ENCODE data around the gene MMAB. TPM values are rescaled to one million over a fixed set of nuclear protein-coding genes. Genes with fewer than 3 reads are reported as not detected.

Gene MMAB
- polyA plus RNA-seq, 3 donors: 35.1 to 41.5 (median 39.1) TPM

- DNase-seq (ENCODE audit: extremely low read depth in 1 of 11, low read depth in 9 of 11, low spot score in 4 of 11): no peak
Observed at GRCh38 chr12:109553483-109553882, 19.8 kb downstream of the MMAB start.

- DNase-seq (ENCODE audit: extremely low read depth in 1 of 11, low read depth in 9 of 11, low spot score in 4 of 11): no peak
Observed at GRCh38 chr12:109552971-109553370, 20.3 kb downstream of the MMAB start.

- DNase-seq (ENCODE audit: extremely low read depth in 1 of 11, low read depth in 9 of 11, low spot score in 4 of 11): no peak
Observed at GRCh38 chr12:109551108-109551507, 22.2 kb downstream of the MMAB start.

- no peak for DNase-seq (ENCODE audit: extremely low read depth in 1 of 11, low read depth in 9 of 11, low spot score in 4 of 11)
Observed at GRCh38 chr12:109550281-109550680, 23.0 kb downstream of the MMAB start.

- peak in 3 of 11 donors; percentile 31 to 56 (median 33) for DNase-seq (ENCODE audit: extremely low read depth in 1 of 11, low read depth in 9 of 11, low spot score in 4 of 11)
Observed at GRCh38 chr12:109549613-109550270, 23.6 kb downstream of the MMAB start.

GRCh38 chr12:109548258-109548657 is 25.0 kb downstream of the MMAB start:
- no peak for DNase-seq (ENCODE audit: extremely low read depth in 1 of 11, low read depth in 9 of 11, low spot score in 4 of 11)

- no peak for DNase-seq (ENCODE audit: extremely low read depth in 1 of 11, low read depth in 9 of 11, low spot score in 4 of 11)
Observed at GRCh38 chr12:109547286-109547685, 26.0 kb downstream of the MMAB start.

GRCh38 chr12:109545826-109546225 is 27.5 kb downstream of the MMAB start:
- no peak for DNase-seq (ENCODE audit: extremely low read depth in 1 of 11, low read depth in 9 of 11, low spot score in 4 of 11)

- DNase-seq (ENCODE audit: extremely low read depth in 1 of 11, low read depth in 9 of 11, low spot score in 4 of 11): no peak
Observed at GRCh38 chr12:109544955-109545531, 28.3 kb downstream of the MMAB start.

- DNase-seq (ENCODE audit: extremely low read depth in 1 of 11, low read depth in 9 of 11, low spot score in 4 of 11): no peak
Observed at GRCh38 chr12:109542876-109543275, 30.4 kb downstream of the MMAB start.

GRCh38 chr12:109542014-109542413 is 31.3 kb downstream of the MMAB start:
- no peak for DNase-seq (ENCODE audit: extremely low read depth in 1 of 11, low read depth in 9 of 11, low spot score in 4 of 11)

- DNase-seq (ENCODE audit: extremely low read depth in 1 of 11, low read depth in 9 of 11, low spot score in 4 of 11): no peak
Observed at GRCh38 chr12:109541413-109541726, 31.9 kb downstream of the MMAB start.

GRCh38 chr12:109540526-109541412 is 32.5 kb downstream of the MMAB start:
- no peak for DNase-seq (ENCODE audit: extremely low read depth in 1 of 11, low read depth in 9 of 11, low spot score in 4 of 11)

GRCh38 chr12:109539508-109539907 is 33.8 kb downstream of the MMAB start:
- no peak for DNase-seq (ENCODE audit: extremely low read depth in 1 of 11, low read depth in 9 of 11, low spot score in 4 of 11)

GRCh38 chr12:109538191-109538863 is 35.0 kb downstream of the MMAB start:
- DNase-seq (ENCODE audit: extremely low read depth in 1 of 11, low read depth in 9 of 11, low spot score in 4 of 11): no peak

GRCh38 chr12:109537136-109537535 is 36.2 kb downstream of the MMAB start:
- no peak for DNase-seq (ENCODE audit: extremely low read depth in 1 of 11, low read depth in 9 of 11, low spot score in 4 of 11)

- no peak for DNase-seq (ENCODE audit: extremely low read depth in 1 of 11, low read depth in 9 of 11, low spot score in 4 of 11)
Observed at GRCh38 chr12:109535863-109536250, 37.4 kb downstream of the MMAB start.

GRCh38 chr12:109535231-109535862 is 38.0 kb downstream of the MMAB start:
- DNase-seq (ENCODE audit: extremely low read depth in 1 of 11, low read depth in 9 of 11, low spot score in 4 of 11): no peak

GRCh38 chr12:109534456-109534855 is 38.8 kb downstream of the MMAB start:
- DNase-seq (ENCODE audit: extremely low read depth in 1 of 11, low read depth in 9 of 11, low spot score in 4 of 11): no peak

GRCh38 chr12:109533487-109533740 is 39.9 kb downstream of the MMAB start:
- no peak for DNase-seq (ENCODE audit: extremely low read depth in 1 of 11, low read depth in 9 of 11, low spot score in 4 of 11)

Measured in renal cortex interstitium (tissue), 11 donors.